ENCODE results near the gene DOC2B. TPM values are rescaled to one million over a fixed set of nuclear protein-coding genes. Genes with fewer than 3 reads are reported as not detected.
"Not testable (repeated sequence)": the region's sequence is repeated elsewhere in the genome, so short reads cannot be mapped to it uniquely, and the experiment has no call there.

DOC2B gene
- polyA plus RNA-seq, 1 donor = 60.2 TPM

DNA sequence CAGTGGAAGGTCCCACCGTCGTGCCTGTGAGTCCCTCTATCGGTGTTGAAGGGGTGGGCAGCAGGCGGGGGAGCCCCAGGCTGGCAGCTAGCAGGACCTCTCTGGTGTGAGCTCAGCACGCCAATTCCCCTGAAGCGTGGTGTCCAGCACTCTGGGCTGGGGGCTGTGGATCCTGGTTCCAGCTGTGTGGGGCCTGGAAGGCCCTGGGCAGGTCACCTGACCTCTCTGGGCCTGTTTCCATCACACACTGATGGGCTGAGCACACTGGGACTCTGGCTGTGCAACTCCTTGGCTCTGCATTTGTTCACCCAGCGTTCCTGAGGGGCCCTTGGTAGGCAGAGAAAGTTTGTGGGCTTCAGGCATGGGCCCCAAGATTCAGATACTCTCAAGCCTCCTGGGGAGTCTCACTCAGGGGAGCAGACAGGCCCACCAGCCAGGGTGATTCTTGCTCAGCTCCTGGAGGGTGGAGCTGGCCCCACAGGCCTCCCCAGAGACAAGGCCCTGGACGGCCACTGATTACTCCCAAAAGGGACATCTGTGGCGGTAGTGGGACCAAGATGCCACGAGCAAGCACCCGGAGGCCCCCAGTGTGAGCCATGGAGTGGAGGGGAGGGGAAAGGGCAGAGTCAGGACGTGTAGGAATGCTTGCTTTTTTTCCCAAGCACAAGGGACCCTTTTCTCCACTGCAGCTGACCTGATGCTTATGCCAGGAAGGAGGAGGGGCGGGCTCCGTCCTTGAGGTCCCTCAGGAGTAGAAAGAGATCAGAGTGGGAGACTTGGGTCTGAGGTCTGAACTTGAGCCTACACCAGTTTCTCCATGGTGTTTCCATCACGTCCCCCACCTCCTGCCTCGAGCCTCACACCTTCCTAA is 35.5 kb downstream of the DOC2B start:
- no peak for DNase-seq

DNA sequence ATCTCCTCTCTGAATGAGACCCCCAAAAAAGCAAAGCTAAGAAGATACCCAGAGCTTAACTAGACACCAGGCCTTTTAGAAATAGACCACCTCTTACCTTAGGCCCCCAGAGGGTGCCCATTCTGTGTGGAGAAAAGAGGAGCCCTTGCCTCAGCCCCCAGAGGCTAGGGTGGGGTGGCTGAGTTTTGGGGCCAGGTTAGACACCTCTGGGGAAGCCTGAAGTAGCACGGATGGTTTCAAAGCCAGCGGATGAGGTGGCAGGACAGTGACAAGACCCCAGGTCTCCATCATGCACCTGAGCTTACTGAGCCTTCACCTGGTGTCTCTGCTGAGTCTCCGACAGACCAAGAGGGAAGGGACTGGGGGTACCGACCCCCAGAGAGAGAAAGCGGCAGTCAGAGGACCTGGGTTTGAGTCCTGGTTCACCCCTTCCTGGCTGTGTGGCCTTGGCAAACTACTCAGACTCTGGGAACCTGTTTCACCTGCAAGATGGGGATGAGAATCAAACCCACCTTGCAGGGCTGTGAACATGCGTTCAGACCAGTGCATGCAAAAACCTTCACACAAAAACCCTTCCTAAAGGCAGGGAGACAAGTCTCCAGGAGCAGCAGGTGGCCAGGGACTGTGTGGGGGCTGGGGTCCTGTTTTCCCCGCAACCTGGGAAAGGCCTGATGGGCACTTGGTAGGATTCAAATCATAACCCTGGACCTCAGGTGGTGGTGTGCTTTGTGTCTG is 36.3 kb downstream of the DOC2B start:
- DNase-seq = no peak

DNA sequence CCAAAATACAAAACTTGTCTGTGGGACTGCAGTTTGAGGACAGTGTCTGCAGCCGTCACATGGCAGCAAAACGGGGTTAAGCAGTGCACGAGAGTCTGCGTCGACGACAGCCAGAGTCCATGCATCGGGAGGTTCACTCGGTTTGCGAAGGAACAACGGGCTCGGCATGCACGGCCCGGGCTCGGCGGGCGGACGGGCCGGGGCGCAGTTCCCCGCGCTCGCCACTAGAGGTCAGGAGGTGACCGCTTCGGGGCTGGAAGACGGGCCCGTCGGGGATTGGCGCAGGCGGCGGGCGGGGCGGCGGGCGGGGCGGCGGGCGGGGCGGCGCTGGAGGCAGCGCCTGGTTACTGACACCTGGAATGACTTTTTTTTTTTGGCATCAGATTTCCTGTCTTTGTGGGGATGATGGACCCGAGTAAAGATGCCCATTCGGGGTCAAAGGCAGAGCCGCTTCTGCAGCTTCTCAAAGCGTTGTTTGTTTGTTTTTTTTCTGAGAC is 37.6 kb downstream of the DOC2B start:
- peak; percentile 64 for DNase-seq

DNA sequence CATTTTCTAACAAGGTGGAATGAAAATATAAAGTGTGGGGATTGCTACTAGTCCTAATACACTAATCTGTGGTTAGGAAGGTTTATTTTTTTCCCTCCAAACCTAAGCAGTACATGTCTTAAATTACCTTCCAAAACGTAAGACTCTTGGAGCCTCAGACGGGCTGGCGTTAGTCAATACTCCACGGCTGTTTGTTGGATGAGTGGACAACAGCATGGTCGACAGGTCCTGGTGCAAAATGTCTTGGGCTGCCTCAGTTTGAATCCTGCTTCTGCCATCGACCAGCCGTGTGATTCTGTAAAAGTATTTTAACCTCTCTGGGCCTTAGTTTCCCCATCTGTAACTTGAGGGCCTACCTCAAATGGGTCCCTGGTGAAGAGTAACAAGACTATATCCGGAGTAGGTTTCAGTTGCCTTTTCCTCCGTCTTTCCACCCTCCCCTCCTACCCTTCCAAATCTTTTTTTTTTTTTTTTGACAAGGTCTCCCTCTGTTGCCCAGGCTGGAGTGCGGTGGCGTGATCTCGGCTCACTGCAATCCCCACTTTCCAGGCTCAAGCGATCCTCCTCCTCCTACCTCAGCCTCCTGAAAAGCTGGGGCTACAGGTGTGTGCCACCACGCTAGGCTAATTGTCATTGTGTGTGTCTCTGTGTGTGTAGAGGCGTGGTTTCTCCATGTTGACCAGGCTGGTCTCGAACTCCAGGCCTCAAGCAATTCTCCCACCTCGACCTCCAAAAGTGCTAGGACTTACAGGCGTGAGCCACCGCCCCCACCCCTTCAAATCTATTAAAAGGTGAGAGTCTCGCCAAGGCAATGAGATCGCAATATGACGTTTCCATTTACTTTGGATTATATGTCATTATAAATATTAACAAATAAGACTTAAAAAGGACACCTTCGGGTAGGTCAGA is 38.3 kb downstream of the DOC2B start:
- DNase-seq = no peak

DNA sequence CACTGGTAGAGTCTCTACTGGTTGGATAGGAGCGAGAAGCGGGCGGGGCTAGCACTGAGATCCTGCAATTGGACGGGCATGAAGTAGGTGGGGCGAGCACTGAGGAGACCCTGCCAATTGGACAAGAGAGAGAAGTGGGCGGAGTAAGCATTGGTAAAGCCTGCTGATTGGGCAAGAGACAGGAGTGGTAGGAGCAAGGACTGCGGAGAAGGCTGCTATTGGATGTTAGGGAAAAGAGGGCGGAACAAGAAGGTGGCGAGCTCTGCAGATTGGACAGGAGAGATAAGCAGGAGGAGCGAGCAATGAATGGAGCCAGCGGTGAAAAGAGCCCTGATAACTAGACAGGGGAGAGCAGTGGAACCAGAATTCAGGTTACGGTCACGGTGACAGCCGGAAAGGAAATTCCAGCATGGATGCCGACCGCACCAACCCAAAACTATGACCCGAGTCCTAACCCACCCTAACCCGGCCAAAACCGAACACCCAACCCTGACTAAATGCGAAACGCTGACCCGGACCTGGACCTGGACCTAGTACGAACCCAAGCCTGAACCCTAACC is 39.3 kb downstream of the DOC2B start:
- no peak for DNase-seq

DNA sequence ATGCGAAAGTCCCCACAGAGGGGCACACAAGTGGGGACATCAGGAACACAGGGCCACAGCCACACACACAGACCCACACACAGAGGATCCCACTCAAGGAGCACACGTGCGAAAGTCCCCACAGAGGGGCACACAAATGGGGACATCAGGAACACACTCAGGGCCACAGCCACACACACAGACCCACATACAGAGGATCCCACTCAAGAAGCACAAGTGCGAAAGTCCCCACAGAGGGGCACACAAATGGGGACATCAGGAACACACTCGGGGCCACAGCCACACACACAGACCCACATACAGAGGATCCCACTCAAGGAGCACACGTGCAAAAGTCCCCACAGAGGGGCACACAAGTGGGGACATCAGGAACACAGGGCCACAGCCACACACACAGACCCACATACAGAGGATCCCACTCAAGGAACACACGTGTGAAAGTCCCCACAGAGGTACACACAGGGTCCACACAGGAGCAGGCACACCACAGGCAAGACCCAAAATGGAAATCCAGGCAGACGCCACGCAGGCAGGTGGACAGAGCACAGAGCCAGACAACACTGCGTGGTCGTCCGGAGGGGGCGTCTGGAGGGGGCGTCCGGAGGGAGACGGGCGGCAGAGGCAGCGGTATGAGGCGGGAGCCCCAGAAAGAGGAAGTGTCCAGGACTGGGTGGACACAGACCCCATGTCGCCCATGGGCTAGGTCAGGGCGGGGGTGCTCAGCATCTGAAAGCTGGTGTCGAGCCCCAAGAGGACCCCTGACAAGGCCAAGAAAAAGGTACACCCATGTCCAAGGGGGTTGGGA is 41.8 kb downstream of the DOC2B start:
- not testable (repeated sequence) for DNase-seq

DNA sequence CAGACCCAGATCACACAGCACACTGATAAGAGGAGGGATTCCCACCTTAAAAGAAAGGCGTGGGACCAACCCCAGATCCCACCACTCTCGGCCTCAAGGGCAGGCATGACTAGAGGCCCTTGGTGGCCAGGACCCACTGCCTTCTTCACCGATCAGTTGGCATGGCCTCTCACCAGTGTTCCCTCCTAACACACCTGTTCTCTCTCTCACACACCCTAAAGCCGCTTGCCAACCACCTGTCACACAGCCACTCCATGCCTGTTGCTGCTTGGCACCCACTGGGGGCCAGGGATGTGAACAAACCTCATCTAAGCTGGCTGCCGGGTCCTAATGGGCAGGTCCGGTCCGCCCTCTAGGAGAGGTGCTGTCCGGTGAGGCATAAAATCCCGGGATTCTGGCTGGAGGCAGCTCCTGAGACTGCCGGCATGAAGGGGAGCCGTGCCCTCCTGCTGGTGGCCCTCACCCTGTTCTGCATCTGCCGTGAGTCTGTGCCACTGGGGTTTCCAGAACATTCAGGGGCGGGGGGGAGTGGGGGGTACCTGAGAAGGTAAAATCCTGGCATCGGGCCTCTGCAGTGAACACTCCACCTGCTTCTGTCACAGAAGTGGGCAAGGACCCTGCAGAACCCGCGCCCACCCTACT is 44.2 kb downstream of the DOC2B start, which contains the start of gene SCGB1C2:
Gene SCGB1C2 (plus strand): TSS at position 404 of the 642 bp plus-strand sequence. CDS start 22 bp downstream, at position 426.
- DNase-seq = not testable (repeated sequence)

DNA sequence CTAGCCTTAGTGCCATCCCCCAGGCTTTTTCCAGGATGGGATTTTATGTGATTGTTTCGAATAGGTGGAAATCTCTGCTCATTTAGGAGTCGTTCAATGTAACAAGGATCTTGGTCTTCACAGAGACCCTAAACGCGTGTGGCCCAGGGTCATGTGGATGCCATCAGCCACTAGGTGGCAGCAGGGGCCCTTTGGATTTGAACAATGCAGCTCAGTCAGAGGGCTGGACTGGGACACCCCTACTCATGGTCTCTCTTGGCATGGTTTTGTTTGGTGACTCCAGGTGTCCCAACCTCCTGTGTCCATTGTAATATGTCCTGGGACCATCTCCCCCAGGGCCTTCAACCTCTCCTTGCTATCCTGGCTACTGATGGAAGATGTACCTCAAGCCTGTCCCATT is 44.9 kb downstream of the DOC2B start:
- not testable (repeated sequence) for DNase-seq

DNA sequence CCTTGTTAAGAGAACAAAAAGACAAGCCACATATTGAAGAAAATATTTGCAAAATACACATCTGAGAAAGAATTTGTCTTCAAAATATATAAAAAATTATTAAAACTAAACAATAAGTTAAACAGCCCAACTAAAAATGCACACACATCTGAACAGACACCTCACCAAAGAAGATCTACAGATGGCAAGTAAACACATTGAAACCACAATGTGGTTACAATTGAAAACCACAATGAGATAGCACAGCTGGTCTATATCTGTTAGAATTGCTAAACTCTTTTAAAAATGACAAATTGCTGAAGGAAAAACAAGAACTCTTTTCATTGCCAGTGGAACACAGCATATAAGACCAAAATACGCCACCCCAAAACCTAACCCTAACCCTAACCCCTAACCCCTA is 45.6 kb downstream of the DOC2B start:
- DNase-seq = not testable (repeated sequence)

DNA sequence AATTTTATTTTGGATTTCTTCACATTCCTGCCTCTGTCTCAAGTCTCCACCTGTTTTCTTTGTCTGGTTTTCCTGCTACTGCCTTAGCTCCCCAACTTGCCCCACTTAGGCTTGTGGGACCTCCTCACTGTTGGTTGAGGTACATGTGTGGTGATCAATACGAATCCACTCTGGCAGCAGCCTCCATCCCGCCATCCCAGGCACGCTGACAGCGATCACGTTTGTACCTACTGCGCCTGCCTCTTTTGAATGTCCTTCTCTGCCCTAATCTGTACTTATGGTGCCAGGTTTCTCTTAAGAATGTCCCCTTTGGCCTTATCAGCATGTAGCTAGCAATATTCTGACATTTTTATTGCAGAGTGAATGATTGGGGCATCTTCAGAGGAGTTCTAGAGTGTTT is 46.4 kb downstream of the DOC2B start:
- DNase-seq = not testable (repeated sequence)

DNA sequence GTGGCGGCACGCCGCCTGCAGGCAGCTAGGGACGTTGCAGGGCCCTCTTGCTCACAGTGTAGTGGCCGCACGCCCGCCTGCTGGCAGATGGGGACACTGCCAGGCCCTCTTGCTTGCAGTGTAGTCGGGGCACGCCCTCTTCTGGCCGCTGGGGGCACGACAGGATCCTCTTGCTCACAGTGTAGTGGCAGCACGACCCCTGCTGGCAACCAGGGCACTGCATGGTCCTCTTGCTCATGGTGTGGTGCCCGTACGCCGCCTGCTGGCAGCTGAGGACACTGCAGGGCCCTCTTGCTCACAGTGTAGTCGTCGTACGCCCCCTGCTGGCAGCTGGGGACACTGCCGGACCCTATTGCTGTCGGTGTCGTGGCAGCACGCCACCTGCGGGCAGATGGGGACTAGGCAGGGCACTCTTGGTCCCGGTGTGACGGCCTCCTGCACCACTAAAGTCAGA is 47.1 kb downstream of the DOC2B start:
- DNase-seq = not testable (repeated sequence)

DNA sequence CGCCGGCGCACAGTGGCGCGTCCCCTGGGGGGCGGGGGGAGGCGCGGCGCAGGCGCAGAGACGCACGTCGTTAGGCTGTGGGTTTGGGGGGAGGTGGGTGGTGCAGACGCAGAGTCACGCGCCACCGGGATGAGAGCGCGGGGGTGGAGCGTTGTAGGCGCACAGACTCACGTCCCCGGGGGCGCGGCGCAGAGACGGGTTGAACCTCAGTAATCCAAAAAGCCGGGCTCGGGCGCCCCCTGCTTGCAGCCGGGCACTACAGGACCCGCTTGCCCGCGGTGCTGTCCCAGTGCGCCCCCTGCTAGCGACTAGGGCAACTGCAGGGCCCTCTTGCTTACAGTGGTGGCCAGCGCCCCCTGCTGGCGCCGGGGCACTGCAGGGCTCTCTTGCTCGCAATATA is 47.5 kb downstream of the DOC2B start:
- DNase-seq = not testable (repeated sequence)

DNA sequence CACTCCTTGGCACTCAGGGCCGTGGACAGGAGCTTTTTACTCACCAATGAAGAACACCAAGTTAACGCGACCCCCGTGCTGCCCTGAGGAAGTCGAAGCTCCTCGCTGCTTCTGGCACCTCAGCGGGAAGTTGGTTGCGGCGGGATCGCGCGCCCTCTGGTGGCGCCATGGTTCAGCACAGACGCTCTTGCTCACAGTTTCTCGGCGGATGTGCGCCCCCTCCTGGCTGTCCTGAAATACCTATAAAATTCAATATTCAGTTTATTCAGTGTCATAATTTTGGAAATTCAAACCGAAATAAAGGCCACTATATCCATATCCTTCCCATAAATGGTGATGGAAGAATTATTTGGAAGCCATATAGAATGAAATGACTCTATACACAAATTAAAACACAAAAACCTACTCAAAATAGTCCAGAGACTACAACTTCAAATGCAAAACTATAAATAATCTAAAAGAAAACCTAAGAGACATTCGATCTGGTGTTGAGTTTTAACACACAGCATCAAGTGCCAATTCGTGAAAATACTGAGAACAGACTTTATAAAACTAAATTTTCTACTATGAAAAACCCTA is 63.0 kb downstream of the DOC2B start:
- not testable (repeated sequence) for DNase-seq

DNA sequence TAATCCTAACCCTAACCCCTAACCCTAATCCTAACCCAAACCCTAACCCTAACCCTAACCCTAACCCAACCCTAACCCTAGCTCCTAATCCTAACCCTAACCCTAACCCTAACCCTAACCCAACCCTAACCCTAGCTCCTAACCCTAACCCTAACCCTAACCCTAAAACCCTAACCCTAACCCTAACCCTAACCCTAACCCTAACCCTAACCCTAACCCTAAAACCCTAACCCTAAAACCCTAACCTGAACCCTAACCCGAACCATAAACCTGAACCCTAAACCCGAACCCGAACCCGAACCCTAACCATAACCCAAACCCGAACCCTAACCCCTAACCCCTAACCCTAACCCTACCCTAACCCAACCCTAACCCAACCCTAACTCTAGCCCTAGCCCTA is 68.3 kb downstream of the DOC2B start:
- not testable (repeated sequence) for DNase-seq

Other genes with a start within 250 kb of the DOC2B start
- 0.35 TPM for gene SCGB1C2, start 44.1 kb downstream of the DOC2B start, polyA plus RNA-seq (ENCODE audit: insufficient read length)
- 17.3 TPM for gene RPH3AL, start 171.2 kb upstream of the DOC2B start, polyA plus RNA-seq (ENCODE audit: insufficient read length)